ENCODE results near the gene FAM181A.
A peak's percentile ranks its signal among the peaks of the same experiment; 100 is the strongest.

The FAM181A gene

GRCh38 chr14:93950948-93951634 is 23.9 kb downstream of the FAM181A start:
- no peak for DNase-seq (ENCODE audit: low read depth)

GRCh38 chr14:93951635-93952540 is 24.7 kb downstream of the FAM181A start:
- DNase-seq (ENCODE audit: low read depth): no peak

- DNase-seq (ENCODE audit: low read depth): no peak
These were observed 25.7 kb downstream of the FAM181A start for GRCh38 chr14:93952829-93953228.

GRCh38 chr14:93953263-93953662 is 26.1 kb downstream of the FAM181A start:
- no peak for DNase-seq (ENCODE audit: low read depth)

GRCh38 chr14:93953739-93954515 is 26.8 kb downstream of the FAM181A start:
- DNase-seq (ENCODE audit: low read depth): no peak

- DNase-seq (ENCODE audit: low read depth): no peak
These were observed 27.3 kb downstream of the FAM181A start for GRCh38 chr14:93954516-93954830.

- peak; percentile 53 for DNase-seq (ENCODE audit: low read depth)
These were observed 28.0 kb downstream of the FAM181A start for GRCh38 chr14:93954900-93955849.

GRCh38 chr14:93955850-93956481 is 28.8 kb downstream of the FAM181A start:
- no peak for DNase-seq (ENCODE audit: low read depth)

- no peak for DNase-seq (ENCODE audit: low read depth)
These were observed 29.6 kb downstream of the FAM181A start for GRCh38 chr14:93956514-93957332.

GRCh38 chr14:93957333-93957710 is 30.2 kb downstream of the FAM181A start:
- no peak for DNase-seq (ENCODE audit: low read depth)

- DNase-seq (ENCODE audit: low read depth): no peak
These were observed 30.8 kb downstream of the FAM181A start for GRCh38 chr14:93957751-93958566.

- no peak for DNase-seq (ENCODE audit: low read depth)
These were observed 31.6 kb downstream of the FAM181A start for GRCh38 chr14:93958567-93959238.

GRCh38 chr14:93959239-93960107 is 32.3 kb downstream of the FAM181A start:
- DNase-seq (ENCODE audit: low read depth): peak; percentile 58

- DNase-seq (ENCODE audit: low read depth): no peak
These were observed 32.9 kb downstream of the FAM181A start for GRCh38 chr14:93960108-93960475.

GRCh38 chr14:93960774-93961438 is 33.8 kb downstream of the FAM181A start:
- no peak for DNase-seq (ENCODE audit: low read depth)

- DNase-seq (ENCODE audit: low read depth): no peak
These were observed 34.5 kb downstream of the FAM181A start for GRCh38 chr14:93961620-93962019.
